ENCODE data around the gene DFFA.
"Not testable (repeated sequence)": the region's sequence is repeated elsewhere in the genome, so short reads cannot be mapped to it uniquely, and the experiment has no call there.

DFFA gene

GRCh38 chr1:10504249-10504648 is 31.9 kb upstream of the DFFA start:
- DNase-seq: no peak

- no peak for DNase-seq
These were observed 29.9 kb upstream of the DFFA start for GRCh38 chr1:10502206-10502605.

- DNase-seq: no peak
These were observed 25.9 kb upstream of the DFFA start for GRCh38 chr1:10498231-10498630.

GRCh38 chr1:10497109-10497508 is 24.8 kb upstream of the DFFA start:
- no peak for DNase-seq

GRCh38 chr1:10495952-10496351 is 23.6 kb upstream of the DFFA start:
- no peak for DNase-seq

- no peak for DNase-seq
These were observed 23.1 kb upstream of the DFFA start for GRCh38 chr1:10495475-10495817.

GRCh38 chr1:10494754-10495474 is 22.6 kb upstream of the DFFA start:
- peak; percentile 80 for DNase-seq

GRCh38 chr1:10494418-10494753 is 22.1 kb upstream of the DFFA start:
- no peak for DNase-seq

GRCh38 chr1:10490286-10490970 is 18.1 kb upstream of the DFFA start:
- no peak for DNase-seq

- no peak for DNase-seq
These were observed 17.1 kb upstream of the DFFA start for GRCh38 chr1:10489291-10490055.

GRCh38 chr1:10484521-10484920 is 12.2 kb upstream of the DFFA start:
- no peak for DNase-seq

GRCh38 chr1:10480614-10481013 is 8.3 kb upstream of the DFFA start:
- DNase-seq: no peak

GRCh38 chr1:10479296-10479695 is 7.0 kb upstream of the DFFA start:
- no peak for DNase-seq

GRCh38 chr1:10475510-10475909 is 3.2 kb upstream of the DFFA start:
- DNase-seq: no peak

GRCh38 chr1:10474613-10475507 is 2.5 kb upstream of the DFFA start, which contains the start of gene PEX14:
TSS of gene PEX14 (plus strand) at chr1:10474950. CDS start at chr1:10474967, 17 bp downstream.
- peak; percentile 96 for DNase-seq

GRCh38 chr1:10474309-10474612 is 1.9 kb upstream of the DFFA start:
- not testable (repeated sequence) for DNase-seq

- DNase-seq: no peak
These were observed 926 bp upstream of the DFFA start for GRCh38 chr1:10473145-10473765.

- DNase-seq: peak; percentile 79
These were observed 714 bp downstream of the DFFA start for GRCh38 chr1:10471411-10472219.

- DNase-seq: no peak
These were observed 2.3 kb downstream of the DFFA start for GRCh38 chr1:10470043-10470442.

- DNase-seq: no peak
These were observed 5.3 kb downstream of the DFFA start for GRCh38 chr1:10467078-10467477.

GRCh38 chr1:10459184-10459583 is 13.1 kb downstream of the DFFA start:
- DNase-seq: no peak

GRCh38 chr1:10457875-10458274 is 14.5 kb downstream of the DFFA start:
- DNase-seq: no peak
